Measurements from ENCODE around the gene S100Z. TPM values are rescaled to one million over a fixed set of nuclear protein-coding genes. Genes with fewer than 3 reads are reported as not detected.

S100Z gene
- total and polyA plus RNA-seq, 9 of the 15 experiments (the other 6 are each of a cell fraction or from before 2014, with no cell fraction given): 0.15 to 0.42 (median 0.20) TPM; not detected in 6

DNA sequence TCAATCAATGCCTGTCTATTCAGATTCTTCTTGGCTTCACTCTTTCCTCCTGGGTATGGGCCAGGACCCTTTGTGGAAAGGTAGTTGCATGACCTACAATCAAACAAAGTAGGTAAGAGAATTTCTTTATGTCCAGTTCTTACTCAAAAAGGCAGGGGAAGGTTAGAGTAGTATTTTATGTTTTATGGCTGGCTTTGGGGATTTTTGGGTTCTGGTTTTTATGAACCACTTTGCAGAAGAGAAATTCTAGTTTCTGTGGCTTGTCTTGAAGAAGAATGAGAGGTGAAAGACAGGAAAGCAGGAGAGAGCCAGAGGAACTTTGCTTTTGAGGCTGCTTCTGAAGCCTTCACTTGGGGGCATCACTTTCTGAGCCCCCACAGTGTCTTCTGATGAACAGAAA lies 88.4 kb downstream of the S100Z start:
- H3K9me1 ChIP-seq (ENCODE audit: control insufficient read depth, insufficient read depth, low read length): no peaks in the 10 kb centered on the region
- no peak for TF ChIP-seq SP2 (IDR thresholded peaks at IDR 0.05; ENCODE audit: extremely low read depth, low read depth, low read length, poor library complexity, severe bottlenecking)
- no peak for TF ChIP-seq ZNF561 (CRISPR knock-in tag; conservative IDR thresholded peaks at IDR 0.05)
- no peak for TF ChIP-seq ZNF121 (CRISPR knock-in tag; conservative IDR thresholded peaks at IDR 0.05)
- no peak for TF ChIP-seq ZNF780A (CRISPR knock-in tag; IDR thresholded peaks at IDR 0.05)
- TF ChIP-seq NCOA6 (IDR thresholded peaks at IDR 0.05): no peak
- no peak for TF ChIP-seq MTF1 (CRISPR knock-in tag; IDR thresholded peaks at IDR 0.05; ENCODE audit: borderline replicate concordance)
- no peak for TF ChIP-seq HNRNPL (IDR thresholded peaks at IDR 0.05; ENCODE audit: low read depth, low read length)
- no peak for TF ChIP-seq ARID1B (IDR thresholded peaks at IDR 0.05)
- TF ChIP-seq, protein P1, sequence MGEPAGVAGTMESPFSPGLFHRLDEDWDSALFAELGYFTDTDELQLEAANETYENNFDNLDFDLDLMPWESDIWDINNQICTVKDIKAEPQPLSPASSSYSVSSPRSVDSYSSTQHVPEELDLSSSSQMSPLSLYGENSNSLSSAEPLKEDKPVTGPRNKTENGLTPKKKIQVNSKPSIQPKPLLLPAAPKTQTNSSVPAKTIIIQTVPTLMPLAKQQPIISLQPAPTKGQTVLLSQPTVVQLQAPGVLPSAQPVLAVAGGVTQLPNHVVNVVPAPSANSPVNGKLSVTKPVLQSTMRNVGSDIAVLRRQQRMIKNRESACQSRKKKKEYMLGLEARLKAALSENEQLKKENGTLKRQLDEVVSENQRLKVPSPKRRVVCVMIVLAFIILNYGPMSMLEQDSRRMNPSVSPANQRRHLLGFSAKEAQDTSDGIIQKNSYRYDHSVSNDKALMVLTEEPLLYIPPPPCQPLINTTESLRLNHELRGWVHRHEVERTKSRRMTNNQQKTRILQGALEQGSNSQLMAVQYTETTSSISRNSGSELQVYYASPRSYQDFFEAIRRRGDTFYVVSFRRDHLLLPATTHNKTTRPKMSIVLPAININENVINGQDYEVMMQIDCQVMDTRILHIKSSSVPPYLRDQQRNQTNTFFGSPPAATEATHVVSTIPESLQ (CRISPR knock-in tag; IDR thresholded peaks at IDR 0.05): no peak
- no peak for TF ChIP-seq NFRKB (IDR thresholded peaks at IDR 0.05; ENCODE audit: low read depth)
- TF ChIP-seq ZBTB2 (IDR thresholded peaks at IDR 0.05): no peak
- TF ChIP-seq SRSF7 (optimal IDR thresholded peaks at IDR 0.05; ENCODE audit: low read depth, low read length): no peak
- TF ChIP-seq XRCC4 (IDR thresholded peaks at IDR 0.05; ENCODE audit: extremely low read depth, insufficient read depth, insufficient read length): no peak
- no peak overlapping the region for H3K4me3 ChIP-seq
- ATAC-seq: no peak
- H3K27me3 ChIP-seq (ENCODE audit: control insufficient read depth in 2 of 2, insufficient read depth in 2 of 2, low read length in 2 of 2): peaks cover 4 to 7% of the 10 kb centered on the region in 2 experiments; a peak in 4 of 5 replicates
- H3K9ac ChIP-seq (ENCODE audit: insufficient read depth in 1 of 2, low read depth in 2 of 2, low read length in 2 of 2): no peak overlapping the region
- FAIRE-seq: no peak
- H3K79me2 ChIP-seq (ENCODE audit: control insufficient read depth, insufficient read depth, low read length): no peaks in the 10 kb centered on the region
- H4K20me1 ChIP-seq (replicated peaks; ENCODE audit: control insufficient read depth, insufficient read depth, low read length): no peaks in the 10 kb centered on the region
- H3K36me3 ChIP-seq (ENCODE audit: control insufficient read depth, insufficient read depth, low read length): no peaks in the 10 kb centered on the region
- no peak overlapping the region for H3K4me2 ChIP-seq (ENCODE audit: insufficient read depth, low read length)
- intact Hi-C loops (cut with micrococcal nuclease) (no loop called here), in situ Hi-C loops (cut with MboI) (no loop called here)
- no peak overlapping the region for H3K27ac ChIP-seq (ENCODE audit: extremely low read depth, low read depth, low read length)
- ChIA-PET CTCF (ENCODE audit: low intra/inter-chr PET ratio) (no interaction called here), POLR2A (no interaction called here)
- no peak overlapping the region for H2AFZ ChIP-seq (ENCODE audit: low read depth, low read length)
- H3K9me3 ChIP-seq (replicated peaks; ENCODE audit: control insufficient read depth, insufficient read depth, low read depth, low read length): no peaks in the 10 kb centered on the region; the same call in 1 of the 2 replicates
- no peaks in the 10 kb centered on the region for H3K4me1 ChIP-seq (replicated peaks in 1 of 2; ENCODE audit: control insufficient read depth in 2 of 2, insufficient read depth in 2 of 2, low read length in 2 of 2)
- no TSS peak for BruUV-seq (replicated peaks)
- no peak for DNase-seq (ENCODE audit: extremely low read depth in 1 of 4, low spot score in 3 of 4)
